ENCODE data around the gene ARHGEF9. TPM values are rescaled to one million over a fixed set of nuclear protein-coding genes. Genes with fewer than 3 reads are reported as not detected.

The ARHGEF9 gene
- total RNA-seq (2022; extraction: Qiagen RNA extraction), result 4.7 to 5.6 TPM (median 5.2 TPM) in 5 replicates

DNA sequence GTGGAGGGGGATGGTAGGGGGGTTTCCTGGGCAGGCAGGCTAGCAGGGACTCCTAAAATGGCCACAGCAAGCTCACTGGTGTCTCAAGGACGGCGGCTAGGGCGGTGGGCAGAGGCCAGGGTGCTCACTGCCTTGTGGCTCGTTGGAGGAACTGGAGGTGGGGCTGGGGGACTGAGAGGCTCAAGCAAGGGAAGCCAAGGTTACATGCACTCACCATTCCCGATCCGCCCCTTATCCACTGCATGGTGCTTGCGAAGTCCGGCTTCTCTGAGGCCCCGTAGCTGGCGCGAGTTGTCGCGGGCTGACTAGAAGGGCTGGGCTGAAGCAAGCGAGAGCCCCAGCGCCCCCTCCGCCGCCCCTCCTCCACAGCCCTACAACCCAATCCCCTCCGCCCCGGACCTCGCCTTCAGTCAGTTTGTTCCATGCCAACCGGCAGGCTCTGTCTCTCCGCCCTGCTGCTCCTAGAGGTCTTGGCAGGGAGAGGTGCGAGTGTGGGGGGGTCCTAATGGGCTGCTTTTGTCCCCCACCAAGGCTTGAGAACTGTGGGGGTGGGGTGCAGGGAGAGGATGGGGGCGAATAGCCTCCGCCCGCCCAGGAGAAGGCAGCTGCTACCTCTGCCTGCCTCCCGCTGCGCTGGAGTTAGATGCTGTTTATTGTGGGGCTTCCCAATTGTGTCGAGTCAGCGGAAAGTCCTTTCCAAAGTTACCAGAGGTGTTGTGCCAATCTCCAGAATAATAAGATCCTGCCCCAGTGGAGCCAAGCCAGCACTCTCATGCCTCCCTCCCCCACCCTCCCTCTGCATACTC is at the start of gene ARHGEF9:
Gene ARHGEF9, minus strand, starts transcription at position 313 of the 806 bp plus-strand sequence. Its CDS starts 69 bp downstream, at position 244.

Data from A549 treated with Hydrocortisone at 1 μM for 4 hours (cell line).